Activated naive CD4-positive, alpha-beta T cell (primary cell): ENCODE data around the gene AGAP1.
"Not testable (repeated sequence)": the region's sequence is repeated elsewhere in the genome, so short reads cannot be mapped to it uniquely, and the experiment has no call there.

Experiments
- DNase-seq, 4 experiments: peaks; one replicate each; lab custom pipeline; 2025; lab: John Stamatoyannopoulos, UW

The AGAP1 gene

GRCh38 chr2:235945608-235946140 is 451.8 kb downstream of the AGAP1 start:
- no peak for DNase-seq

DNA sequence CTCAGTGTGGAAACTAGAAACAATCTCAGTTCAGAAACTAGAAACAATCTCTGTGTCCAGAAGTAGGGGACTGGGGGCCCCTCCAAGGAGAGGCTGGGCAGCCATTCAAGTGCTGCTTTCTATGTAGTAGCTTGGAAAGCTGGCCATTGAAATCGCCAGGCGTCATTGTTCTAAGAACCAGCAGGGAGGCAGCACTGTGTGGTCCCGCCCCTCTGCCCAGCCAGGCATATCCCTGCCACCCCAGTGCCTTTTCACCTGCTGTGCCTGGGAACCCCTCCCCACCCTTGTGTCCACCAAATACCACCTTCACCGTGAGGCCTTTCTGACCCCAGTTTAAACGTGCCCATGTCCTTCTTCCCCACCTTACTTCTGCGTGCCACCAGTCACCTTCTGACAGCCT is 452.7 kb downstream of the AGAP1 start:
- no peak for DNase-seq

DNA sequence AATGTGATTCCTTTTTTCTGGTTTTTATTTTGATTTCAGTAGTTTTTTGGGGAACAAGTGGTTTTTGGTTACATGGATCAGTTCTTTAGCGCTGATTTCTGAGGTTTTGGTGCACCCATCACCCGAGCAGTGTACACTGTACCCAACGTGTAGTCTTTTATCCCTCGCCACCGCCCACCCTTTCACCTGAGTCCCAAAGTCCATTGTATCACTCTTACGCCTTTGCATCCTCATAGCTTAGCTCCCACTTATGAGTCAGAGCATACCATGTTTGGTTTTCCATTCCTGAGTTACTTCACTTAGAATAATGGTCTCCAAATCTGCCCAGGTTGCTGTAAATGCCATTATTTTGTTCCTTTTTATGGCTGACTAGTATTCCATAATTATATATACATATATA is 453.2 kb downstream of the AGAP1 start:
- not testable (repeated sequence) for DNase-seq

GRCh38 chr2:235949567-235950472 is 456.0 kb downstream of the AGAP1 start:
- DNase-seq: no peak

GRCh38 chr2:235950473-235950809 is 456.6 kb downstream of the AGAP1 start:
- DNase-seq: no peak

- DNase-seq: no peak
Measured at GRCh38 chr2:235951493-235951892, 457.6 kb downstream of the AGAP1 start.

DNA sequence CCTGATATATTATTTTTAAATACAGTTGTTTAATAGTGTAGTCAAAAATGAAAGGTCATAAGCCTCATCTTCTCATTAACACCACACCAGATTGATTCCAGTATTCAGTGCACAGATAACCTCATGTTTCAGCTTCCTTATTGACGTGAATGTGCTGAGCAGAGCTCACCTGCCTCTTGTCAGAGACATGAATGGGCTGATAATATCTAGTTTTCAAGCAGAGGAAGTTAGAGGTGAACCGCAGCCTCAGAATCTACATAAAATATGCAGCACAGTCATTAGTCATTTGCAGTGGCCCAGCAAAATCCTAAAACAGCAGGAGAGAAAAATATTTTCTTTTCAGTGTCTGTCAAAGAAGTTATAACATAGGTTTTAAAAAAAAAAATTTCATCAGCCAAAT is 458.1 kb downstream of the AGAP1 start:
- DNase-seq: no peak

DNA sequence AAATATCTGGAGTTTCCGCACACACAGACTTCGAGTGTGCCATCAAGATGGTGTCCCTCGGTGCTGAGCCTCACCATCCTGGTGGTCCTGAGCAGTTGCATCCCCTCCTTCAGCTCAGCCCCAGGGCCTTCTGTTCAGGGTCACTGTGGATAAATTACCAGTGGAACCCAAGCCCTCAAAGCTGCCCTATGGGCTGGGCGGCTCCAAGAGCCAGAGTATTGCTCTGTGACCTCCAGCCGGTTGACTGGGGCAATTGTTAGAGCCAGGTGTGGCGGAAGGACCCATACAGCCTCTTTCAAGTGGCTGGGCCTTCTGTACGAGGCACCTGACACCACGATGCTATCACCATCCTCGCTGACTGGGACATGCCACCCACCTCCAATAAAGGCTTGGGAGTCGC is 458.9 kb downstream of the AGAP1 start:
- no peak for DNase-seq

- DNase-seq: no peak
Measured at GRCh38 chr2:235954281-235954680, 460.4 kb downstream of the AGAP1 start.

DNA sequence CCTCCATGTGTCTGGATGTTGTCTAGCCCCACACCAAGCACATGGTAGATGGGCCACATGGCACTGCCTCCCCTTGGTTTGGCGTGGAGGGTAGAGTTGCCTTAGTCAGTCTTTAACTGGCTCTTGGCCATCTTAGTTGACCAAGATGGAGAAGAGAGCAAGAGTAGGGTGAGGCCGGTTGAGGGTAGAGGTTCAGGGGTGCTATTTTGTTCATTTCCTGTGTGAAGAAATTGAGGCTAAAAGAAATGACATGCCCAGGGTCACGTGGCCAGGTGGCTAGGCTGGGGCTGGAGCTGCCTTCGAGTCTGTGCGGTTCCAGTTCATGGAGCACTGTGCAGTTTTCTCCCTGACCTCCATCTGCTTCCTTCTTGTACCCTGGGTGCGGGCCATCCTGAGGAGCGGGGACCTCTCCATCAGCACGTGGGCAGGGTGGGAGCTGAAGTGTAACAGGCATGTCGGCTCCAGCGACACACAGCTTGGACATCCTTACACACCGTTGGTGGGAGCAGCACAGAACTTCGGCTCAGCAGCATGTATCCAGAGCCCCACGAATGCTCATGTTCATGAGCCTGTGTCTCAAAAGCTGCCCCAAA is 461.1 kb downstream of the AGAP1 start:
- DNase-seq: no peak

GRCh38 chr2:235955664-235956063 is 461.8 kb downstream of the AGAP1 start:
- DNase-seq: no peak

- DNase-seq: no peak
Measured at GRCh38 chr2:235956281-235956970, 462.6 kb downstream of the AGAP1 start.

- no peak for DNase-seq
Measured at GRCh38 chr2:235957251-235957650, 463.4 kb downstream of the AGAP1 start.

- no peak for DNase-seq
Measured at GRCh38 chr2:235958221-235958930, 464.5 kb downstream of the AGAP1 start.

DNA sequence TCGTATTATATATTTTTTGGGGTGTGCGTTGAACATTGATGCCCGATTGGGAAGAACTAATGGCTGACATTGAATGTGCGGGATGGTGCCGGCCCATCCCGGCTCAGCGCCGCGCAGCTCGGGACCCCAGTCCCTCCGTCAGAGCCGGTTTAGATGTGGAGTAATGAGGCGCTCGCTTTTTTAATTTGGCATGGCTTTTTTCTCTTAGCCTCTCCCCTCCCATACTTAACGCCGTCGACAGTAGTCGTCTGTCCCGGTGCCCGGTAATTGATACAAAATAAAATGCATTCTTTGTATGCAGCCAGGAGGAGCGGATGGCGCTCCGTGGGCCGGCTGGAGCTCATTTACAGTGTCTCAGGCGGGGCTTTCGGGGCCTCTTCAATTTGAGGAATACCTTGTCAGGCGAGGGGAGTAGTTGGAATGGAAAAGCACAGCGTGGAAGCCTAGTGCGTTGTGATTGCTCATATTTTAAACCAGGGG is 465.1 kb downstream of the AGAP1 start:
- no peak for DNase-seq

DNA sequence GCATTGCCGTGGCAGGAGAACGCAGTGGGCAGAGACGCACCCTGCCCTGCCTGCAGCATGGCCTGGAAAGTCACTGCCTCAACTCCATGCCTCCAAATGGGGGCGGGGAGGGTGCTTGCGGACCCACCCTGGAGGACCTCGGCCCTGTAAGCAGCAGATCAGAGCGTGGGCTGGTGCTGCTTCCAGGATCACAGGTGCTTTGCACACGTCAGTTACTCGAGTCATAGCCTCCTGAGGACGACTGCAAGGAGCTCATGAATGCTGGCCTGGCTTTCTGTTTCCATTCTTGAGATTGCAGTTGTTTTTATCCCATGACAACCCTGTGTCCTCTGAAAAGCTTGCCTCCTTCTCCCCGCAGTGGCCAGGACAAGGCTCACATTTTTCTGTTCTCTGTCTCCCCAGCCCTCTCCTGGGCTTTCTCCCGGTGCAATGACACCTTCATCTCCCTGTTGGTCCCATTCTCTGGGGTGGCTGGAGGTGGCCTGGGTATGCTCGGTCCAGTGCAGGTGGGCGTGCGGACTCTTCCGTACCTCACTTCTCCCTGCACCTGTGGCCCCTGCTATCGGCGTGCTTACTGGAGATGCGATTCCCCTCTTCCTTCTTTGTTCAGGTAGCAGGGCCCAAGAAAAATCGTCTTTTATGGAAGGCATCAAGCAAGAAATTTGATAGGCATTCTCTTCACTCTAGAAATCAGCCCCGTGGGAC is 466.3 kb downstream of the AGAP1 start:
- DNase-seq: no peak

GRCh38 chr2:235960716-235961640 is 467.1 kb downstream of the AGAP1 start:
- DNase-seq: no peak

GRCh38 chr2:235961711-235962110 is 467.9 kb downstream of the AGAP1 start:
- DNase-seq: no peak

- DNase-seq: no peak
Measured at GRCh38 chr2:235963853-235964577, 470.2 kb downstream of the AGAP1 start.
